ENCODE results near the gene FSTL5.
"Not testable (repeated sequence)": the region's sequence is repeated elsewhere in the genome, so short reads cannot be mapped to it uniquely, and the experiment has no call there.

The FSTL5 gene

DNA sequence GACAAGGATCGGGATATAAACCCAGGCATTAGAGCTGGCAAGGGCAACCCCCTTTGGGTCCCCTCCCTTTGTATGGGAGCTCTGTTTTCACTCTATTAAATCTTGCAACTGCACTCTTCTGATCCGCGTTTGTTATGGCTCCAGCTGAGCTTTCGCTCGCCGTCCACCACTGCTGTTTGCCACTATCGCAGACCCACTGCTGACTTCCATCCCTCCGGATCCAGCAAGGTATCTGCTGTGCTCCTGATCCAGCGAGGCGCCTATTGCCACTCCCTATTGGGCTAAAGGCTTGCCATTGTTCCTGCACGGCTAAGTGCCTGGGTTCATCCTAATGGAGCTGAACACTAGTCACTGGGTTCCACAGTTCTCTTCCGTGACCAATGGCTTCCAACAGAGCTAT, 59.9 kb downstream of the FSTL5 start:
- not testable (repeated sequence) for DNase-seq (ENCODE audit: low read depth in 1 of 2, low spot score in 1 of 2)

DNA sequence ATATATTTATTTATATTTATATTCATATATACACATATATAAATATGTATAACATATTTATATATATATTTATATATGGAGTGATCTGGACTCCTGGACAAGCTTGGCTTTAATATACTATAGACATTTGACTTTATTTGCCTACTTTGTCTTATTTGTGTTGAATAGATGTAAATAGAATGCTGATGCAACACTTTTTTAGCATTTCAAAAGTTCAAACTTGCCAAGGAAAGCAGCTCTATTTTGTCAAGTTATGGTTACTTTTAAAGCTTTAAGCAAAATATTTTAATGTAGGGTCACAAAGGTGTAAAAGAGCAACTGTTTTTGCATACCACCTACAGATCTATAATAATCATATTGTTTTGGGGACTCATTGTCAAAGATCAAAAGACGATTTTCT, 61.1 kb downstream of the FSTL5 start:
- no peak for DNase-seq (ENCODE audit: low read depth in 1 of 2, low spot score in 1 of 2)

DNA sequence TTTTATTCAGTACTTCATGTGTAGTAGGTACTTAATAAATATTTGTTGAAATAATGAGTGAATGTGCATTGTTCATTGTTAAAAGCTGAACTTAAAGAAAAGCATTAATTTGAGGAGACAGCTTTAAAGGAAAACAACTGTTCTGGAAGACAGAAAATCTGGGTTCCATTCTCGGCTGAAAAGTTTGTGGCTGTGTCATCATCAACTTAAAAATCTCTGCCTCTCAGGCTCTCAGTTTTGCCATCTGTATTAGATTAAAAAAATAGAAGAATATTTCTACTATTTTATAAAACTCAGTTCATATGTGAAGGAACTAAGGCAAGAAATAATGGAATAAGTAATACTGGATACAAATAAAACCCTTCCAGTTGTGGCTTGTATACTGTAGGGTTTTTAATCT, 62.5 kb downstream of the FSTL5 start:
- no peak for DNase-seq (ENCODE audit: low read depth in 1 of 2, low spot score in 1 of 2)

DNA sequence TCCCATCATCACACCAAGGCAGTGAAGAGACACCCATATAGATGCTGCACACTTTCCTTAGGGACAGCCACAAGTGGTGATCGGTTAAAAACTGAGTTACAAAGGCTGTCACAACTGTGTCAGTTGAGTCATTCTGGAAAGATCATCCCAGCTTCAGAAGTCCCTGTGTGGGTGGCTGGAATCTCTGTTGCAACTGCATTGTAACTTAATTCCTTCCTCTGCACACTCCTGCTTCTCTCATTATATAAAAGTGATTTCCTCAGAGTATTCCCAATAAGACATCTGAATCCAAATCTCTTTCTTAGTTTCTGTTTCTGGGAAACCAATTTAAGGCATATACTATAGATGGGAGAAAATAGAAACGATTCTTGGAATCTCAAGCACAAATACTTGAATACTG, 88.1 kb downstream of the FSTL5 start:
- no peak for DNase-seq (ENCODE audit: low read depth in 1 of 2, low spot score in 1 of 2)

DNA sequence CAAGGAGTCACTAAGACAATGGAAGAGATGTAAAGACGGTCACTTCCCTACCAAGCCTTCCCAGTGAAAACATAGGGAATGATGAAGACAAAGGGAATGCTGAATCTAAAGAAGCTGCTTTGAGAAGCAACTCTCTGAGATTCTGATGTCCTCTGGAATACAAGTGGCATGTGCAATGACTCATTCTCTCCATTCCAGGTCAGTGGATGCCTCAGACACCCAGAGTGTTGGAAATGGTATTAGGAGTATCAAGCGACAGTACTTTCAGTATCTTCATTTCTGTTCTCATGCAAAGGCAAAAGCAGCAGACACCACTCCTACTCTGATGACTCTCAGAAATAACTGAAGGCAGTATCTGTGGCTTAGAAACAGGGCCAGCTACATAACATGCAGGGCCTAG, 102.6 kb downstream of the FSTL5 start:
- DNase-seq (ENCODE audit: low read depth in 1 of 2, low spot score in 1 of 2) = no peak

DNA sequence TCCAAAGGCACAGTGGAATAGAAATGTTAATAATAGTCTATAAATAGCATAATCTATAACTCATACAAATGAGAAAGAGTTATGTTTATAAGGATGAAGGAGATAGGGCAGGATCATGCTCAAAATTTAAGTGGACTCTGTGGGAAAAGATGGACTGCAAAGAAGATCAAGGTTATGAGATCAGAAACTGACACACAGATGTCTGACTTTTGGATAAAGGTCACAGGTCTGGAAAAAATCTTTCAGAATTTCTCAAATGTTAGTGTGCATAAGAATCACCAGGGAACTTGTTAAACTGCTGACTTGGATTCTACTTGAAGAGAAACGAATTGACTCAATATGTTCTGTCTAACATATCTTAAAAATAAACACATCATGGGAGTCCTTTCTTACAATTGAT, 104.1 kb downstream of the FSTL5 start:
- no peak for DNase-seq (ENCODE audit: low read depth in 1 of 2, low spot score in 1 of 2)

DNA sequence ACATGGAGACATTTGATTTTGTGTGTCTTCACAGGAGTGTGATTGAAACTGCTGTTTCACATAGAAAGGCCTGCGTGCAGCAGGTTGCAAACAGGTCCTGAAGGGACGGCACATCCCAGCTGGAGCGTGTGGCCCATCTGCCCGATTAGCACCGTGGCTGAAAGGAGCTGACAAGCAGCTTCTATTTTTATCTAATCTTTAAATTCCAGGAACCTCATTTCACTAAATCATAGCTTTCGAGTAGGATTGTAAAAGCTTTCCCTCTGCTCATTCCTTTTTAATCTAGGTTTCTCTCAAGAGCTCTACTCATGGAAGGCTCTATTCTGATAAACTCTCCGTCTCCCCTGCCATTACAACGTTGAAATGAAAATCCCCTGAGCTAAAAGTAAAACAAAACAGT, 106.8 kb downstream of the FSTL5 start:
- no peak for DNase-seq (ENCODE audit: low read depth in 1 of 2, low spot score in 1 of 2)

DNA sequence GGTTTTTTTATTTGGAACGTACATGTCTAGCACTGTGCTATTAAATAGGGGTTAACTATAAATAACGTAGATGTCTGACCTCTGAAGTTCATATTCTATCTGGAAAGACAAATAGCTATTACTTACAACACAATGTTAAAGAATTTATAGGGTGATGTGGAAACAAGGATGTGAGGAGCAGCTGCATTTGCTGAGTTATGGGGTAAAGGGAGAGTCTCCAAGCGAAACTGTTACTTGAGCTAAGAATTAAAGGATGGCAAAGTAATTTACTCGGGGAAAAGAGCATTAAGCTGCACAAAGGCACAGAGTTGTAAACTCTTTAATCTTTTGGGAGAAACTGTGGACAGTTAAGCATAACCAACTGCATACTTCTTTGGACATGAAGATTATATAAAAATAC, 117.7 kb downstream of the FSTL5 start:
- no peak for DNase-seq (ENCODE audit: low read depth in 1 of 2, low spot score in 1 of 2)

DNA sequence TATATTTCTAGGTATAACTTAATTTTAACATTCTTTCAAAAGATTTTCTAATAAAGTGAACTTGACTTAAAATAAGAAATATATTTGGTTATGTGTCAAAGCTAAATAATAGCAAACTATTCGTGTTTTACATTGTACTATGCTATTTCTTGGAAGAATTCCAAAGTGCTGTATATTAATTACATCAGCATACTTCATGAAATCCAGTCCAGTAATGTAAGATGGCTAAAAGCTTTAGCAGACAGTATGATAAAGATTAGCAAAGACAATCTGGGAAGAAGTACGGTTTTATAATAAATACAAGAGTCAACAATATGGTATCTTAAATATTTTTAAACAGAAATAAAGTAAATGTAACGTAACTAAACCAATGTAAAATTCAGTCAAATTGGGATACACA, 125.7 kb downstream of the FSTL5 start:
- no peak for DNase-seq (ENCODE audit: low read depth in 1 of 2, low spot score in 1 of 2)

DNA sequence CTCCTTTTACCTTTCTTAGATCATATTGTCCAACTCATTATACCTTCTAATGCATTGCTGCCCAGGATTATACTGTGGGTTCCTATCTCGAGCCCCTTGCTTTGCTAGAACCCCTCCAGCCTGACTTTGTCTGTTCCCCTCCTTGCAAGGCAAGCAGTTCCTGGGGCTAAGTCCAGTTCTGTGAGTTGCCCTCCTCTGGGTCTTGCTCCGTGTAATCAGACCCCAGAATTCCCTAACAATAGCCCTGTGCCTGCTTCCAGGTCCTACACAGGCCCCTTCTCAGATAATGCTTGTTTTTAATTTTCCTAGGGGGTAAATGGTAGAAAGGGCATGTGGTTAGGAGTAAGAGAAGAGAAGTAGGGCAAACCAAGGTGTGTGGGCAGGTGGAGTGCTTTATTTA, 145.9 kb downstream of the FSTL5 start:
- no peak for DNase-seq (ENCODE audit: low read depth in 1 of 2, low spot score in 1 of 2)

DNA sequence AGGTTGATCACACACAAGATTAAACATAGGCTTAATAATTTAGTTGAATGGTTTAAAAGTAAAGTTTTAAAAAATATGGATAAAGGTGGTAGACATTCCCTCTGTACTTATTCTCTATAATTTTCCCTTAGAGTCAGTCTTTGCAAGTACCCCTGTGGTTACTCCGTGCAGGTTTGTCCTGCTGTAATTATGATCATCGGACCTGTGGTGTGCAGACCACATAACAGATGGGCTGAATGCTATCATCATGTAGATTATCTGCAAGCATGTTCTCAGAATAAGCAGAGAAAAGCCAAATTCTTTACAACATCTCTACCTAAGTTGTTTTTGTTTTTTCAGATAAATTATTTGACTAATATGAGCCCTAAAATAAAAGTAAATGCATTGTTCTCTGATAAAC, 146.8 kb downstream of the FSTL5 start:
- no peak for DNase-seq (ENCODE audit: low read depth in 1 of 2, low spot score in 1 of 2)

DNA sequence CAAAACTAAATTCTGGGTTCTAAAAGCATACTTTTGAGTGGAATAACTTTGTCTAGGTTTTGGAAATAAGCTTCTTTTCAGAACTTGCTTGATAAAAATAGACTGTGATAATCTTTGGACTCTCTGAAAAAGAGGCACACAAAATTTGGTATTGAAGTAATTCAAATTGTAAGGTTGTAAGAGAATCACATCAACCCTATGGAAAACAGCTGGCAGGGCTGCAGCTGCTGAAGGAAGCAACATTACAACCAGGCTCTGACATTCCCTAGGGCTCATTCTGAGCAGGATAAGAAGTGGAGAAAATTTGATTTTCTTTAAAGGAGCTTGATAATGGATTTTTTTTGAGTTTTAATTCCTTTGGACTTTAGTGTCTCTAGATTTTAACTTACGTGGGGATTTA, 147.6 kb downstream of the FSTL5 start:
- DNase-seq (ENCODE audit: low read depth in 1 of 2, low spot score in 1 of 2) = no peak

DNA sequence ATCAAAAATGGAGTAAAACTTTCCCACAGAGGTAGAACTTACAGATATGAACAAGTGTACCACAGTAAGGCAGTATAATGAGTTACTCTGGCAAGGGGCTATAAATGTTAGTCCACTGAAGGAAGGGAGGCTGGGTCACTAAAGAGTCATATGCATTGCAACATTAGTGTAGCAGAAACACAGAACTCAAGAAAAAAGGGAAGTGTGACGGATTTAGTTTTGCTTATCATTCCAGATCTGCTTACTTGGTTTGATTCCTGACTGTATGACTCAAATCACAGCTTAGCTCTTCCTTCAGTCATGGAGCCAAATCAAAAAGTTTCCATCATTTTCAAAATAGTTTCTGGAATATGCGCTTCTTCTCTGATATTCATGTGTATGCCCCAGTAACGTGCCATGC, 148.7 kb downstream of the FSTL5 start:
- DNase-seq (ENCODE audit: low read depth in 1 of 2, low spot score in 1 of 2) = no peak

DNA sequence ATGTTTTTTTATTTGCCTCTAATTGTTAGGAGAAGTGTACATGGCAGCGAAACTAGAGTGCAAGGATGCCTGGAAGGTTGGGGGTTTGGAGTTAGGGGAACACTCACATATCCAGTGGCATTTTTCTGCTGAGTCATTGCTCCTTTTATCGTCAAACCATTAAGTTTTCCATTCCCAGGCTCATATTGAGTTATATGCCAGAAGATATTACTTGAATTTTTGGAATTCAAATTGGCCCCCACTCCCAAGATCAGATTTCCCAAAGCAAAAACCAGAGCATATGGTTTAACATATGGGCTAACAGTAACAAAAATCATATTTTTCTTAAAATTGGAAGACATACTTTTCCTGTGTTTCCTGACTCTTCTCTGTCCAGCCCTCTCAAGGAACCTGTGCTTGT, 152.7 kb downstream of the FSTL5 start:
- DNase-seq (ENCODE audit: low read depth in 1 of 2, low spot score in 1 of 2) = no peak

DNA sequence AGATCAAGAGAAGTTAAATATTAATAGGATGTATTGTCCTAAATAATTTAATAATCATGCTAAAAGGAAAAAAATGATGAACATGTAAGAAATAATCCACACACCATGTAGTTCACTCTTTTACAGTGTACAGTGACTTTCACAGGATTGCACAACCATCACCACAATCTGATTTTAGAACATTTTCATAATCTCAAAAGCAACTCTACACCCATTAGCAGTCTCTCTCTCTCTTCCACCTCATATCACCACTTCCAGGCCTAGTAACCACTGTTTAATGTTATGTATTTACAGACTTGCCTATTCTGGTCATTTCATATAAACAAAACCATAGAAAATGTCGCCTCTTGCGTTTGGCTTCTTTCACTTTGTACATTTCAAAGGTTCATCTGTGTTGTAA, 153.4 kb downstream of the FSTL5 start:
- no peak for DNase-seq (ENCODE audit: low read depth in 1 of 2, low spot score in 1 of 2)

DNA sequence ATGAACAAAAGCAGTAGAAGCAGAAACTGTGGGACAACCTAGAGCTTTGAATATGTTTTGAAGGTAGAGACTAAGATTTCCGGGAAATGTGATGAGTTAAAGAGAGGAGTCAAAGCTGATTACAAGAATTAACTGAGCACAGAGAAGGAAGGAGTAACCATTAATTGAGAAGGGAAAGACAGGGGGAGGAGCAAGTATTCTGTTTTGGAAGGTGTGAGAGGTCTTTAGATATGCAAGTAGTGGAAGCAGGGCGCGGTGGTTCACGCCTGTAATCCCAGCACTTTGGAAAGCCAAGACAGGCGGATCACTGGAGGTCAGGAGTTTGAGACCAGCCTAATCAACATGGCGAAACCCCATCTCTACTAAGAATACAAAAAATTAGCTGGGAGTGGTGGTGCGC, 171.5 kb downstream of the FSTL5 start:
- no peak for DNase-seq (ENCODE audit: low read depth in 1 of 2, low spot score in 1 of 2)

DNA sequence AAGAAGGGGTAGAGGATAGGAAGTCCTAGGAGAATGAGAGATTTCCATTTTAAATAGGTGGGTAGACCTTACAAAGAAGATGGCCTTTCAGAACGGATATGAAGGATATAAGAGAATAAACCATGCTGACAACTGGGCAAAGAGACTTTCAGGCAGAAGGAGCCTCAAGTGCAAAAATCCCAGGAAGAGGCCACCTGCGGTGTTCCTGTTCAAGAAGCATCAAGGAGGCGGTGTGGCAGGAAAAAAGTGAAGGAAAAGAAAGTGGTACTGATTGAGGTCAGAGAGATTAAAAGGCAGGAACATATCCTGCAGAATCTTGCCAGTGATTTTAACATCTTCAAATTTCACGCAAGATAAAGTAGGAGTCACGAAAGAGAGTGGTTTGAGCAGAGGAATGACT, 172.0 kb downstream of the FSTL5 start:
- DNase-seq (ENCODE audit: low read depth in 1 of 2, low spot score in 1 of 2) = no peak

DNA sequence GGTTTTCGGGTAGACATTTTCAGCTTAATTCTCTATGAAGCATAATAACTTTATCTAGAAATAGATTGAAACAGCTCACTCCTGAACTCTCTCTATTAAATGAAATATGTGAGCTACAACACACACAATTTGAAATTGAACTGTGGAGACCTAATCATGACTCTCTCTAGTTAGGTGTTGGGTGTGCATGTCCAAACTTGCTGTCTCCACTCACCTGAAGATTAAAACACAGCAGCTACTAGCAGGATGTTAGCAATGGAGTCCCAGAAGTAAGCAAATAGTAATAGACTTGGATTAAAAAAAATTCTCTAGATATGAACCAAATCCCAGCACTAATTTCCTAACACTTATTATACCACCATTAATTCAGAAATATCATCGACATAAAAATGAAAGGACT, 173.1 kb downstream of the FSTL5 start:
- no peak for DNase-seq (ENCODE audit: low read depth in 1 of 2, low spot score in 1 of 2)

DNA sequence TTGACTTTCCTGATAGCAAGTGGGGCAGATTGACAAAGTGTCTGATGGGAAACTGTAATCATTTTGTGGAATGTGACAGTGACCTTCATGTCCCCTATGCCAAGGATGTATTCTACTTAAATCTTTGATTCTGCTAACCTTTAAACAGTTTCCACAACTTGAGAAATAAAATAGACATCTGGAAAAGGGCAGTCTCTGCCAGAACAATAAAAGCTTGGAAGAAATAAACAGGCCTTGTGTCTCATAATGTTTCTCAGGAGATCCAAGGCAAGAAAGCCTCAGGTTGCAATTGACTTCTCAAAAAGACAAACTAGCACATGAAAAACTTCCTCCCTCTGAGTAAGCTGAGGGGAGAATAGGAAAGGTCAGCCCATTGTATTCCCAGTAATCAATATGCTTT, 174.9 kb downstream of the FSTL5 start:
- DNase-seq (ENCODE audit: low read depth in 1 of 2, low spot score in 1 of 2) = no peak

DNA sequence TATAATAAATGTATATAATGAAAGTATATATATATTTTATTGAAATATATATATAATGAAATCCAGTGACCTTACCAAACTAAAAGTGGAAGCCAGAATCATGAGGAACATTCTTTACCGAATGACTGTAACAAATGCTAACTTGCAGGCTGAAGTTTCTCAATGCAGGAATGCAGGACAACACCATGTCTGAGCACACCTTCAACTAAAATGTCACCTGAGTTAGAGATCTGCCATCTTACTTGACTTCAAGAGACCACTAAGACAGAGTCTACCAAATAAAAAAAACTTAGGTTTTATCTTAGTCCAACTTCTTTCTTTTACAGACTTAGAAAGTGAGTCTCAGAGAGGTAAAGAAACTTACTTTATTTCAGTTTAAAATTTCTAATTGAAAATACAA, 176.2 kb downstream of the FSTL5 start:
- no peak for DNase-seq (ENCODE audit: low read depth in 1 of 2, low spot score in 1 of 2)

DNA sequence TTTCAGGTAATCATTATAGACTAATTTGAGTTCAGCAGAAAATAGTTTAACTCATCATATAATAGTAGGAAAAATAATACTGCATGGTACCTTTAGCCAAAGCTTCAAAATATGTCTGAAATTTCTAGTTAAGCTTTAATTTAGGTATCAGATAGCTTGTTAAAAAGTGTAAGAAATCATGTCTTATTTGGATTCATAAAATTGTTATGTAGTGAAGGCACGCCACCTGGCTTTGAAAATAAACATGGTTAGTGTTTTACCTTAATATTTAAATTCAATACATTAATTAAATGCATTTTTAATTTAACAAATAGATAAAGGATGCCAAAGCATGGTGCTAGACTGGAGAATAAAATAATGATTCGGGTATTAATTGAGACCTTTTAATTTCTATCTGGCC, 211.4 kb downstream of the FSTL5 start:
- DNase-seq (ENCODE audit: low read depth in 1 of 2, low spot score in 1 of 2) = no peak

DNA sequence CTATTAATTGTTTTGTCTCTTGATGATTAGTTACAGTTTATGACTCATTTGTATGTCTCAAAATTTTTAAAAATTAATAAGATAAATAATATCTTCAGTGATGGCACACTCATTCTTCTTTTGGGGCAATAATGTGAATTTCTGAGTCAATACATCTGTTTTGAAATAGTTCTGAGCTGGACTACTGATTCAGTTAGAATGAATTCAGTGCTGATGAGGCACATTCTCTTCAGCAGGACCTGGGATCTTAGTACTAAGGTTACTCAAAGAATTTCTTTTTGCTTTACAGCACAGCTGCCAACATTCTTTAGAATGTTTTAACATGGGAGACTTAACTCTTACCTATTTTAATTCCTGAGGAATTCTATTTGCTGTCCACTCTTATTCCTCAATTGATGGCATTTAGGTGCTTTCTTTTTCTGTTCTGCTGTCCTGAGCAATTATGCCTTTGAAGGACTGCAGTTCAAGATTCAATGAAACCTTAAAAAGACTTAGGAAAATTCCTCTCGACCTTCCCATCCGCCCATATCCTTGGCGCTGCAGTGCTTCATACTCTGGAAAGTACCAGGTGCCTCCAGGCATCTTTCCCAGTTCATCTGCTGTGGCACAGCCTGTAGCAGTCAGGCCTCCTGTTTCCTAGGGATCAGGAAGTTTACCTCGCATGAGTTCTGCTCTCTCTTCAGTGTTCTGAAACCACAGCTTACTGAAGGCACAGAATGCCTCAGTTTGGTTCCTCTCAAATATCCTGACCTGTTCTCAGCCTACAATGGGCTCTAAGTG, 213.7 kb downstream of the FSTL5 start:
- no peak for DNase-seq (ENCODE audit: low read depth in 1 of 2, low spot score in 1 of 2)

DNA sequence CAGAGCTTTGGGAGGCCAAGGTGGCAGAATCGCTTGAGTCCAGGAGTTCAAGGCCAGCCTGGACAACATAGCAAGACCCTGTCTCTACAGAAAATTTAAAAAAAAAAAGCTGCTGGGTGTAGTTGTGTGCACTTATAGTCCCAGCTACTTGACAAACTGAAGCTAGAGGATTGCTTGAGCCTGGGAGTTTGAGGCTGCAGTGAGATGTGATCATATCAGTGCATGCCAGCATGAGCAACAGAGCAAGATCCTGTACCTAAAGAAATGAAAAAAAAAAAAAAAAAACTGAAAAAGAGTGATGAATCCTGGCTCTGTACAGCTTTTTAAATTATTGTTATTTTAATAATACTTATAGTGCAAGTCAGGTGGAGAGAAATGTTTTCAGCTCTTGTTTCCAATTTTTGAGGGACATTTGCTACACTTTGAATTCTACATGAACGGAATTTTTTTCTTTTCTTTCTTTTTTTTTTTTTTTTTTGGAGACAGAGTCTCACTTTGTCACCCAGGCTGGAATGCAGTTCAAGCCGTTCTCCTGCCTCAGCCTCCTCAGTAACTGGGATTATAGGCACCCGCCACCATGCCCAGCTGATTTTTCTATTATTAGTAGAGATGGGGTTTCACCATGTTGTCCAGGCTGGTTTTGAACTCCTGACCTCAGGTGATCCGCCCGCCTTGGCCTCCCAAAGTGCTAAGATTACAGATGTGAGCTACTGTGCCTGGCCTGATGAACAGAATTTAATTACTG, 215.6 kb downstream of the FSTL5 start:
- no peak for DNase-seq (ENCODE audit: low read depth in 1 of 2, low spot score in 1 of 2)
